D341Med (cell line): ENCODE data around the gene ZSWIM4.
"Not testable (repeated sequence)": the region's sequence is repeated elsewhere in the genome, so short reads cannot be mapped to it uniquely, and the experiment has no call there.

Experiments used
- DNase-seq: peaks from one replicate; pipeline ENCODE4 v3.0.0; 2012; ENCODE audit warnings: low spot score

The ZSWIM4 gene

DNA sequence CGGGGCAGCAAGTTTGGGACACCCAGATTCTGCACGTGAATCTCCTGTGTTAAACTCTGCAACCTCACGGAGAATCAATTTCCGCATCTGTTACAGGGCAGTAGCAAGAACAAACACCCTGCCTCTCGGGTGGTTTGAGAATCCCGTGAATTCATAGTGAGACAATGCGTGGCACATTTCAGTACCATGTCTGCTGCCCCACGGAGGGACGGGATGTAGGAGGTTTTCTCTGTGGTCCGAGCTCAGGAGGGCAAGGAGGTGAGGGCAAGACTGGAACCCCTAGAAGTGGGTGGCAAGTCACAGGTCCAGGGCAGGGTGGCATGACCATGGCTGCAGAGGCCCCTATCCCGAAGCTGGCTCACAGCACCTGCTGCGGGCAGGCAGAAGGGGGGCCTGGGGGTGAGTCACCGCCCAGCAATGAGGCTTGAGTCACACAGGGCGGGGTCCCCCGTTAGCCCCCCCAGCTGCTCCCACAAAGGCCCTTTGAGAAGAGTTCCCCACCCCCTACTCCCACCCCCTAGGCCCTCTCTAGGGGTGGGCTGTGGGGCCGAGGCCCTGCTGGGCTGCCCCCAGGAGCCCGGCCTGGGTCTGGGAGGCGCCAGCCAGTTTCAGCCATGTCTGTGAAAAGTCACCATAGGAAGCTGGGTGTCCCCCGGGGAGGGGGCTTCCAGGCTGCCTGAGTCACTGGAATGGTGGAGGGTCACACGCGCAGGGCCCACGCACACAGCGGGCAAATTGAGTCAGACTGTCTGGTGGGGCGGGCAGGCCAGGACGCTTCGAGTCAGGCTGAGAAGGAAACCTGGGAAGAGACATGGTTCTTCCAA is 55.9 kb downstream of the ZSWIM4 start:
- no peak for DNase-seq

DNA sequence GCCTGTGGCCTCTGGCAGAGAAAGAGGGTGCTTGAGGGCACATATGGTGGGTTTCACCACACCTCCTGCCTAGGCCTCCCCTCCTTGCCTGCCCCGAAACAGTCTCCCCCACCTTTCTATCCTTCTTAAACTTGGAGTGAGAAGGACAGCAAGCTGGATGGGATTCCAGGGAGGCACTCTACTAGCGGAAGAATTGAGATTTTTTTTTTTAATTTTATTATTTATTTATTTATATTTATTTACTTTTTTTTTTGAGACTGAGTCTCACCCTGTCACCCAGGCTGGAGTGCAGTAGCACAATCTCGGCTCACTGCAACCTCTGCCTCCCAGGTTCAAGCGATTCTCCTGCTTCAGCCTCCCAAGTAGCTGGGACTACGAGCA is 56.5 kb downstream of the ZSWIM4 start:
- DNase-seq: not testable (repeated sequence)

DNA sequence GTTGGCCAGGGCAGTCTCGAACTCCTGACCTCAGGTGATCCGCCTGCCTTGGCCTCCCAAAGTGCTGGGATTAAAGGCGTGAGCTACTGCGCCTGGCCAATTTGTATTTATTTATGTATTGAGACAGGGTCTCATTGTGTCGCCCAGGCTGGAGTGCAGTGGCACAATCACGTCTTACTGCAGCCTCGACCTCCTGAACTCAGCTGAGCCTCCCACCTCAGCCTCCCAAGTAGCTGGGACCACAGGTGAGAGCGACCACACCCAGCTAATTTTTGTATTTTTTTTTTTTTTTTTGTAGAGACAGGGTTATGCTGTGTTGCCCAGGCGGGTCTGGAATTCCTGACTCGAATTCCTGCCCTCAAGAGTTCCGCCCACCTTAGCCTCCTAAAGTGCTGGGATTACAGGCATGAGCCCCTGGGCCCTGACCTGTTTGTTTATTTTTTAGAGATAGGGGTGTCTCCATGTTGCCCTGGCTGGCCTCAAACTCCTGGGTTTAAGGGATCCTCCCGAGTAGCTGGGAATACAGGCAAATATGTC is 57.0 kb downstream of the ZSWIM4 start:
- not testable (repeated sequence) for DNase-seq

DNA sequence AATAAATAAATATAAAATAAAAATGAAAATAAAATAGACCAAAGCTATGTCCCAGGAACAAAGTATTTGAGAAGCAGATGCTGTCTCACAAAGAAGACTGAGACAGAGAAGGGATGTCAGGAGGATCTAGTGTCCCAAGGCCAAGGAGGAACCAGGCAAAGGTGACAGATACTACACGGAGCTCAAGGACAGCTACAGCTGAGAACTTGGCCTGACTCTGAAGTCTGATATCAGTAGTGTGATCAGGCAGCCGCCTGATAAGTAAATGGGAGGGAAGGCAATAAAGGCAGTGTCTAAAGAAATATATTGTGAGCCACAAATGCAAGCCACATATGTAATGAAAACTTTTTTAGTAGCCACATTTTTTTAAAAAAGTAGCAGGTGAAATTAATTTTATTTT is 61.3 kb downstream of the ZSWIM4 start:
- DNase-seq: no peak

DNA sequence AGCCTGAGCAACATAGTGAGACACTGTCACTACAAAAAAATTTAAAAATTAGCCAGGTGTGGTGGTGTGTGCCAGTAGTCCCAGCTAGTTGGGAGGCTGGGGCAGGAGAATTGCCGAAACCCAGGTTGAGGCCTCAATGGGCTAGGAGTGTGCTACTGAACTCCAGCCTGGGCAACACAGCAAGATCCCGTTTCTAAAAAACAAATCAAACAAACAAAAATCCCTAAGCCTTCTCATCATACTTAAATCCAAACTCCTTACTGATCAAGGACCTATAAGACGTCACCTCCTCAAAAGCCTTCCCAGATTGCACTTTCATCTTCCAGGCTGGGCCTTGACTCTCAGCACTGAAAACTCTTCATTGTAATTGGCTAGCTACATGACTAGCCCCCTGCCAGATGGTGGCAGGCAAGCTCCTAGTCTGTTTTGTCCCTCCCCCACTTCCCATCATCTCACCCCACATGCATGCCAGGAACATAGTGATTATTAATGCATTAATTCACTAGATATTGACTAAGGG is 64.2 kb downstream of the ZSWIM4 start:
- DNase-seq: no peak

DNA sequence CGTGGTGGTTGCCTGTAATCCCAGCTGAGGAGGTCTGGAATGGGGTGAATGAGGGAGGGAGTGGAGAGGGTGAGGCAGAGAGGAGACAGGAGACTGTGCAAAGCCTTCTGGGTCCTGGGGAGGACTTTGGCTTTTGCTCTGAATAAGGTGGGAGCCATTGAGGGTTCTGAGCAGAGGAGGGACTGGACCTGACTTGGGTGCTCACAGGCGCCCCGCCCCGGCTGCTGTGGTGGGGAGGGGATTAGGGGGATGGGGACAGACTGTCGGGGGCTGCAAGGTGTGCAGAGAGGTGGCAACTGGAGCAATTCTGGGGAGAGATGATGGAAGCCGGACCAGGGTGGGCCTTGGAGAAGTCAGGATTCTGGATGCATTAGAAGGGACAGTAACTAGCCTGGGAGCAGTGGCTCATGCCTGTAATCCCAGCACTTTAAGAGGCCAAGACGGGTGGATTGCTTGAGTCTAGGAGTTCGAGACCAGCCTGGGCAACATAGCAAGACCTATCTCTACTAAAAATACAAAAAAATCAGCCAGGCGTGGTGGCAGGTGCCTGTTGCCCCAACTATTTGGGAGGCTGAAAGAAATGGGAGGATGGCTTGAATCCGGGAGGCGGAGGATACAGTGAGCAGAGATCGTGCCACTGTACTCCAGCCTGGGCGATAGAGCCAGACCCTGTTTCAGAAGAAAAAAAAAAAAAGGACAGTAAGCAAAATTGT is 65.6 kb downstream of the ZSWIM4 start:
- DNase-seq: no peak

DNA sequence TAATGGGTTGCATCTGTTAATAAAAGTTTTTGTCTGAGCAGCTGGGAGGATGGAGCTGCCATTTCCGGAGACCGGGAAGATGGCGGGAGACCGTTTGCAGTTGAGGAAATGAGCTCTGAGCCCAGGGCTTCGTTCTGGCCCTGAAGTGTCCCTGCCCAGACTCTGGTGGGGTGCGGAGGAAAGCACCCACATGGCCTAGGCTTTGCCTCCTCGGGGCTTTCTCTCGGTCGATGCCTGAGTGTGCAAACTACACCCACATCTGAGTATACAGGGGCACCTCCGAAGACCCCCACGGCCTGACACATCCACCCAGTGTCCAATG is 66.1 kb downstream of the ZSWIM4 start:
- no peak for DNase-seq

DNA sequence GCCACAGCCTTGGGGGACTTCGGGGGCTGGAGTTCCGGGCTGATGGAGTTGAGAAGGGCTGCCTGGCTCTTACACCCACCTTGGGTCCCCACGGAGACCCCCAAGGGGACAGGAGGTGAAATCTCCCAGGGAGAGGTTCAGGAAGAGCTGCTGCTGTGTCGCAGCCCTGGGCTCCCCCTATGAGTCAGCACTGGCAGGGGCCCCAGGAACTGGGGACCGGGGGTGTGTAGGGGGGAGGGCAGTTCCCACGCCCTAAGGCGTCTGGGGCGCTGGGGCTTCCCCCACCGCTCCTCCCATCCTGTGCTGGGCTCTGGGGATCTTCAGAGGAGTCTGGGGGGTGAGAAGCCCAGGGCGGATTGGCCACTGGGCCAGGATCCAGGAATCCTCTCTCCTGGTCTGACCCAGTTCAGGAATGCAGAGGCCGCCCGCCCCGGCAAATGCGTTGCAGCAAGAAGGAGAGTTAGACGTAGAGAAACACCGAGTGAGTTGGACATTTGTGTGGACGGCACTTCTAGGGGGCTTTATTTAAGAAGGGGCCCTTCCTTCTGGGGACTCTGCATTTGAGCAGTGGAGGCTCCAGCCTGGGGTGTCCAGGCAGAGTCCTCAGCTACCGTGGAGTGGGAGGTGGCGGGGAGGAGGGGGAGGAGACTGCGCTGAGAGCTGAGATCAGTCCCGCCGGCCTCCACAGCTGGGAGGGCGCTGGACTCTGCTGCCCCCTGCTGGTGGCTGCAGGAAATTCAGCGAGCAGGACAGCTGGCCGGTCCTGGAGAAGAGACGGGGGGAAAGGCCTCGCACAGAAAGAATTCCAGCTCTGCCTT is 66.7 kb downstream of the ZSWIM4 start:
- peak; percentile 93 for DNase-seq

DNA sequence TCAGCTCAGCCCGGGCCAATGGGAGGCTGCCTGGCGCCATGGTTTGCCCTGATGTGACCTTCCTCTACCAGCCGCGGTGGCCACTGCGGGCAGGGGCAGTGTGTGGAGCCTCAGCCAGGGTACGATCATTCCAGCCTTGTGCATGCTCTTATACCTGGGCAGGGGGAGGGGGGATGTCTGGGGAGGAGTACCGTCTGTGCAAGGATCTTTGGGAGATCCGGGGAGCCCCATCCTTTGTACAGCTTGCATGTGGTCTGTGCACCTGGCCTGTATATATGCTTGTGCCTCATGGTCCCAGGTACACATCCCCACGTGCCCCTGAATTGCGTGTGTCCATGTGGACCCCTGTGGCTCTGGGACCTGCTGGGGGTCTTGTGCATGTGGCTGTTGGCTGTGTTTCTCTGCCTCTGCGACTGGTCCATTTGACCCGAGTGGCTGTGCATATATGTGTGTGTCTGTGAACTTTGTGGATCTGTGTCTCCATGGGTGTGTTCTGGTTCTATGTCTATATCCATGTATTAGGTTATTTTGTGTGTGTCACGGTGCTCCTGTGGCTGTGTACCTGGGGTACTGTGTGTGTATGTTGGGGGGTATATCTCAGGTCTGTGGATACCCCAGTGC is 68.9 kb downstream of the ZSWIM4 start:
- DNase-seq: no peak

DNA sequence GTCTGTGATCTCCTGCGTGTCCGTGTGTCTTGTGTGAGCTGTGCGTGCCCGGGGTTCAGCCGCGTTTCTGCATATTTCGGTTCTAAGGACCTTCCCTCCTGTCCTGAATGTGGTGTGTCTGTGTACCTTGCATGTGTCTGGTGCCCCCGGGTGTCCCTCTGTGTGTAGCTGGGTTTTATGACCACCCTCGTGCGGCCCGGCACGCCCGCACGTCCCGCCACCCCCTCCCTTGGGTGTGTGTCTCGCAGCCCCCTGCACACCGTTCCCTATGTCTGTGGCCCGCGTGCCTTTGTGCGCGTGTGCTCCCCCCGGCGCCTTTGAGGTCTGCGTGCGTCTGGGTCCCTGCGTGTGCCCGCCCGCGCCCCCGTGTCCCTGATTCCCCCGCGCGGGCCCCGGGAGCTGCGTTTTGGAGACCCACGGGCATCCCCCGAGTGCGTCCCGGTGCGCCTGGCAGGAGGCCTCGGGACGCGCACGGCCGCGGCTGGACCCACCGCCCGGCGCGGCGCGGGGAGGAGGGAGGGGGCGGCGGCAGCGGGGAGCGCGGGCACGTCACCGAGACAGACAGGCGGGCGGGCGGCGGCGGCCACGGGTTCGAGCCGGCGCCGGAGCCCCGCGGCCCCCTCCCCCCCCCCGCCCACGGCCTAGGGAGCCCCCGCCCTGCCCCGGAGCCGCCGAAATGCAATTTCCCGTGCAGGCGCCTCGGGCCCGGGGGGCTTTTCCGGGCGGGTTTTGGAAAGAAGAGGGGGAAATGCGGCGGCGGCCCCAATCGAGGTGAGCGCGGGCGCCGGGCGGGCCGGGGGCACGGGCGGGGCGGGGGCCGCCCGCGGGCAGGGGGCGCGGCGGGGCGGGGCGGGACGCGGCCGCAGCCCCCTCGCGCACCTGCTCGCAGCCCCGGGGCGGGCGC is 69.7 kb downstream of the ZSWIM4 start:
- peak; percentile 65 for DNase-seq

DNA sequence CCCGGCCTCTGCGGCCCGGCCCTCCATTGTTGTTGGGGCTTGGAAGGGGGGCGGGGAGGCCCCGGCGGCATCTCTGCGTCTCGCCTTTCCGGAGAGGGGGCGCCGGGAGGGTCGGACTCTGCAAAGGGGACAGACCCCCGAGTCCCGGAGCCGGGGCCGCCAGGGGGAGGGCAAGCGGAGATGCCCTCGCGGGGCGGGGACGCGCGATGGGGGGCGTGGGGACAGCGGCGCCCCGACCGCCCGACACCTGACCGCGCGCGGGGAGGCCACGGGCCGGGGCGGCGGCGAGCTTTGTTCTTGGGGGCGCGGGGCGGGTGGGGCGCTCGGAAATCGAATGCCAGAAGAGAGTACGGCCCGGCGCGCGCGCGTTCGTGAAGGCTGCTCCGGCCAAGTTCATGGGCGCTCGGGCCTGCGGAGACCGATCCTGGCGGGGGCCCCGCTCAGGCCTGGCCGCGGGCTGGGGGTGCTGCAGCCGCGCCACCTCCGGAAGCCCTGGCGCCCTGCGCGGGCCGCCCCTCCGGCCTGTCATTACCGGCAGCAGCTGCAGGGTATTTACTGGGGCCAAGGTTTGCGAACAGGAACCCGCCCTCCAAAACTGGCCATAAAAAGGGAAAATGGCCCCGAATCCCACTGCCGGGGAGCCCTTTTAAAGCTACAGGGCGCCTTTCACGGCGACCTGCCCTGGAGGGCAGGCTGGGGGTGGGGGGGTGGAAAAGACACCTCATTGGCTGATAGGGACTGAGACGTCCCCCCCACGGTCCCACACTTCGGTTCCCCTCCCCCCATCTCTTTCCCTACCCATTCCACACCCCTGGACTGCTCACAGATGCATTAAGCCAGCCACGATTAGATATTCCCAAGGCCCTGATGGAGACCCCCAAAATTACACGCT is 70.6 kb downstream of the ZSWIM4 start:
- peak; percentile 71 for DNase-seq

DNA sequence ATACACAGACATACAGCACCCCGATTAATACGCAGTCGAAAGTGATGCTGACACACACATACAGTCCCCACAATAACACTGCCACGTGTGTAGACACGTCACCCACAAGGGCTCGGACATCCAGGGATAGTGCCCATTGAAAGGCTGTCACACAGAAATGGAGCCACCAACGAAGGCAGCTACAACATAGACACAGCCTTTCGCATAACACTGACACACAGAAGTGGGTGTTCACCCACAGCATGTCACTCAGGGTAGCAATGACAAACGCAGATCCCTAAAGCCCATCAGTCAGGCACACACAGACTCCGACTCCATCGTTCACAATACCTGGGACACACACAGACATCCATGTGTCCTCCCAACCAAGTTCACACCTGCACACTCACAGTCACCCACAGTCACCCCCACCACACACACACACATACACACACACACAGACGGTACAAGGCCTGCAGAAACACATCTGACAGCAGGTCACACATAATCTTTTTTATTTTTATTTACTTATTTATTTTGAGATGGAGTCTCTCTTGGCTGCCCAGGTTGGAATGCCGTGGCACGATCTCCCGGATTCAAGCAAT is 71.3 kb downstream of the ZSWIM4 start:
- DNase-seq: no peak

DNA sequence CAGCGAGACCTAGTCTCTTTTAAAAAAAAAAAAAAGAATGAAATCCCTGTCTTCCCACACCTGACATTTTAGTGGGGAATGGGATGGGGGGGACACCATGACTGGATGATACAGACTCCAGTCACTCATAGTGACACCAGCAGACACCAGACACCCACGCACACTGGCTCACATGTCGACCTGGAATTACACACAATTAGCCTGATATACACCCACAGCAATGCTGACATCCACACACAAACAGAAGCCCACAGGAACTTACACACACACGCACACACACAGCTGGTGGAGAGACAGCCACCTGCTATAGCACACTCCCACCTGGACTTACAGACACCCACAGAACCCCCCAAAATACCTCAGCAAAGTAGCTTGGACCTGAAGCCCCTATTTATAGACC is 73.4 kb downstream of the ZSWIM4 start:
- no peak for DNase-seq

DNA sequence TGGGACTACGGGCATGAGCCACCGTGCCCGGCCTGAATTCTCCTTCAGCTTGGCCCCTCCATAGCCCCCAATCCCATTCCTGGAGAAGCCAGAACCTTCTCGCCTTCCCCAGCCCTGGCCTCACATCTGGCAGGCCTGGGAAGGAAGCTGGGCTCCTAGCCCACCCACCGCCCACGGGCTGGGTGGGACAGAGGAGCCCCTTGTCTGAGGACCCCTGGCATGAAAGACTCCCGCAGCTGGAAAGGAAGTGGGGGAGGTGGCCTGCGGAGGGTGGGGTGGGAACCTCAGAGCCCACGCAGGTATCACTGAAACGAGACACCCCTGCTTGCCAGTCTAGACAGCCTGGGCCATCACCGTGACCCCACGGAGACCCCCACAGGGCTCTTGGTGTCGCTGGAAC is 74.0 kb downstream of the ZSWIM4 start:
- DNase-seq: no peak

DNA sequence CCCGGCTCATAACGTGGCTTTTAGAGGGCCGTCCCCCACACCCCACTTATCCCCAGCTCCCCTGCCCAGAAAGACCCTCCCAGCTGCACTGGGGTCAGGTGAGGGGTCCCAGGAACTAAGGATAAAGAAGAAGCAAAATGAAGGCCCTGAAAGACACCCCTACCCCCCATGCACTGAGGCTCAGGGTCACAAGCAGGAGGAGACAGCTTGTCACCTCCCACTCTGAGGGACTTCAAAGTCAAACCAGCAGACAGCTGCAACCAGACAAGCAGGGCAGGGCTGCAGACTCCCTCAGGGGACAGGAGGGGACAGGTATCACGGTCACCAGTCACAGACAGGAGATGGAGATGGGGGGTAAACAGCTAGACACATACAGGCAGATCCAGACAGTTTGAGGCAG is 75.6 kb downstream of the ZSWIM4 start:
- DNase-seq: no peak

DNA sequence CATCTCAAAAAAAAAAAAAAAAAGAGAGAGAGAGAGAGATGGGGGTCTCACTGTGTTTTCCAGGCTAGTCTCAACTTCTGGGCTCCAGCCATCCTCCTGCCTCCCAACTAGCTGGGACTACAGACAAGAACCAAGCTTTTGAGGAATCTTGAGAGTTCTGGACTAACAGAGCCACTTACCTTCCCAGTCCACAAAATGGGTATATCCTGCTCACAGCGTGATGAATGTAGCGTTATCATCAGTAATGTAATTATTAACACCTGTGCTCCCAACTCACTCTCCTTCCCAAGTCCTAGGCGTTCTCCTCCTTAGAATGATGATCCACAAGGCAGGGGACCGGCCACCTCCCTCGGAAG is 77.1 kb downstream of the ZSWIM4 start:
- no peak for DNase-seq

DNA sequence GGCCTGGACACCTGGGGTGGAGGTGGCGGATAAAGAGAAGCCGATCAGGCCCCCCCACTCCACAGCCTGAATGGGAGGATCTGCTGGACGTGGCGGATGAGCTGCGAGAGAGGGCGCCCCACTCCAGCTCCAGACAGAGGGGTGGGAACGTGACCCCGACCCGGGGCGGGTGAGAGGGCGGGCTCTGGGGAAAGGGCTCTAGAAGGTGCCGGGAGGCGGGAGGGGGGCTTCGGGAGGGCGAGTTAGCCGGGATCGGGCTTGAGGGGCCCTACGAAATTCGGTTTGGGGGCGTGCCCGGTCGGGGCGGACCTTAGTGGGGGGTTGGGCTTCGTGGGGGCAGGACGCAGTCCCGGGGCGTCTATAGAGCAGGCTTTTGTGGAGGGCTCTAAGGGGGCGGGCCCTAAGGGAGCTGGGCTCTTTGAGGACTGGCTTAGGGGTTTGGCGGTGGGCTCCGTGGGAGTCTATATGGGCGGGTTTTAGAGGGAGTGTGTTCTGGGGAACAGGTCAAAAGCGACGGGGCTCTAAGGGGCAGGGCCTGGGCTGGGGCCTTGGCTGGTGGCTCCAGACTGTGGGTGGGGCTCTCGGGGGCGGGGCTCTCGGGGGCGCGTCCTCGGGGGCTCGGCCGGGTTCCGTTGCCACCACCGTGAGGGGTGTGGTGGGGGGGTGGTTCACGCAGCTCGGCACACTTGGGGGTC is 77.6 kb downstream of the ZSWIM4 start:
- DNase-seq: no peak

DNA sequence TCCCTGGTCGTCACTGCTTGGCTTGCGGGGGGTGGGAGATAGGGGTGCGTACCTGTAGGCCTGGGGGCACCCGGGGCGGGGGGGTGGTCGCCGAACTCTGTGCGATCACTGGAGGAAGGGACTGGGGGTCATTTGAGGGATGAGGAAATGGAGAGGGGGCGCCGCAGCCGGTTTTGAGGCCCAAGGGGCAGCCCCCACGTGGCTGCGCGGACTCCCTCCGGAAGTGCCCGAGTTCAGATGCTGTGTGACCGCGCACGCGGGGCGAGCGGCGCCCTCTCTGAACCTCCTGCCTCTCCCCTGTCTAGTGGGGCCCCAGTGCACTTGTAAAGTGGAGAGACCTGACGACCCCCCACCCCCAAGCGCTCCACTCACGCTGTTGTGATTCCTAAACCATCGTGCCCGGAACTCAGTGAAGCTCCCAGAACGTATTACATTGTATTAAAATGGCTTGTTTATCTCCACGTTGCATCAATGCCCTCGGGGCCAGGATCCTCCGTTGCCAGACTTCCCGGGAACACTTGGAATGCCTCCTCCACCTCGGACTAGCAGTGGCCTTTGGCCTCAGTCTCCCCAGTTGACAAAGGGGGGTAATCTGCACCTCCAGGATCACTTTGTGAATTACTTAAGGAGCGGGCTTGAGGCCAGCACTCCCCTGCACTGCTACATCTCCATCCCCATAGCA is 78.7 kb downstream of the ZSWIM4 start:
- DNase-seq: no peak
